Measurements from ENCODE around the gene EYA2. TPM values are rescaled to one million over a fixed set of nuclear protein-coding genes. Genes with fewer than 3 reads are reported as not detected.

EYA2 gene
- total RNA-seq, 1 experiment from 2014 or later: 0.74 TPM

DNA sequence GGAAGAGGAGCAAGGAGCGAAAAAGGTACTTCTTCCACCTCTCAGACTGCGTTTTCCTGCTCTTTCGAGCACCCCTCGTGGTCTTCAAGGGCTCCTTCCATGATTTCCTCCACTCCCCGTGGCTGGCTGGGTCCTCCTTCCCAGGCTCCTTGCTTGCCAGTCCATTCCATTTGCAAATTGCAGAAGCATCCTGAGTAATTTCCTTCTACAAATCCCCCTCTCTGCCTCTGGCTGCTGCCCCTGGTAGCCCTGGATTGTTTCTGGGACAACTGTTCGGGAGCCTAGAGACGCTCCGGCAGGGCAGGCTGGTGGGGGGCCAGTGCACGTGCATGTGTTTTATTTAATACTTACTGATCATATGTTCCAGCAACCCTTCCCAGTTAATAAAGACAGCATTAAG, 288.7 kb downstream of the EYA2 start:
- Histone ChIP-seq H3T11ph (ENCODE audit: low read length) (no peak overlapping the region), H2BK5ac (ENCODE audit: insufficient read length, low read length) (no peak overlapping the region), H2BK12ac (ENCODE audit: insufficient read length, low read depth, low read length) (no peak overlapping the region), H3K14ac (ENCODE audit: insufficient read depth, low read length) (no peak overlapping the region), H4K5ac (ENCODE audit: insufficient read length, low read depth, low read length) (no peak overlapping the region), H3K4me1 (ENCODE audit: insufficient read depth, low read length) (no peaks in the 10 kb centered on the region), H3K56ac (ENCODE audit: insufficient read length, low read depth, low read length) (no peak overlapping the region), H2AK5ac (ENCODE audit: insufficient read length, low read length) (no peak overlapping the region), H3K27ac (ENCODE audit: insufficient read length, low read depth, low read length) (no peak overlapping the region), H2BK15ac (ENCODE audit: low read depth, low read length) (no peak overlapping the region), H3K18ac (ENCODE audit: insufficient read length, low read depth, low read length) (no peak overlapping the region), H3K23me2 (ENCODE audit: insufficient read length, low read depth, low read length, poor library complexity, severe bottlenecking) (peaks cover 3% of the 10 kb centered on the region), H2BK20ac (ENCODE audit: low read depth, low read length, poor library complexity, severe bottlenecking) (no peak overlapping the region), H3K27me3 (ENCODE audit: insufficient read depth, low read length) (no peaks in the 10 kb centered on the region), H3K4ac (ENCODE audit: low read depth, low read length) (no peak overlapping the region), H3K79me1 (ENCODE audit: insufficient read depth, low read depth, low read length, poor library complexity, severe bottlenecking) (no peaks in the 10 kb centered on the region), H2BK120ac (ENCODE audit: low read depth, low read length, poor library complexity, severe bottlenecking) (no peak overlapping the region), H3K9ac (ENCODE audit: extremely low read depth, insufficient read length, low read length) (no peak overlapping the region), H4K20me1 (ENCODE audit: control insufficient read depth, insufficient read depth, insufficient read length) (no peaks in the 10 kb centered on the region), H3K23ac (ENCODE audit: insufficient read length, low read depth, low read length) (no peak overlapping the region), H3K9me3 (ENCODE audit: control insufficient read depth, low read depth, low read length) (no peaks in the 10 kb centered on the region), H3K79me2 (ENCODE audit: insufficient read depth, low read length) (no peaks in the 10 kb centered on the region), H4K8ac (replicated peaks; ENCODE audit: insufficient read length, low read depth, low read length) (no peak overlapping the region), H3K4me2 (ENCODE audit: insufficient read depth, insufficient read length, low read length) (no peak overlapping the region), H2AFZ (ENCODE audit: low read length) (no peak overlapping the region), H4K91ac (ENCODE audit: insufficient read length, low read depth, low read length) (no peak overlapping the region)
- Mint-ChIP-seq H3K4me3 (no peak overlapping the region), H3K9me3 (no peaks in the 10 kb centered on the region; a peak in 1 of 5 replicates), H3K36me3 (ENCODE audit: insufficient read depth in 1 of 3, low read depth in 3 of 3) (peaks cover 0 to 4% (median 3%) of the 10 kb centered on the region in 3 experiments; a peak in 2 of 7 replicates), H3K27me3 (ENCODE audit: low read depth) (peaks cover 4% of the 10 kb centered on the region), H3K27ac (peak overlapping the region in 1 of 3 experiments; percentile 78; a peak in 1 of 7 replicates), H3K4me1 (peaks cover 2 to 13% of the 10 kb centered on the region in 2 experiments)
- DNase-seq: no peak
- TF ChIP-seq, protein P1, sequence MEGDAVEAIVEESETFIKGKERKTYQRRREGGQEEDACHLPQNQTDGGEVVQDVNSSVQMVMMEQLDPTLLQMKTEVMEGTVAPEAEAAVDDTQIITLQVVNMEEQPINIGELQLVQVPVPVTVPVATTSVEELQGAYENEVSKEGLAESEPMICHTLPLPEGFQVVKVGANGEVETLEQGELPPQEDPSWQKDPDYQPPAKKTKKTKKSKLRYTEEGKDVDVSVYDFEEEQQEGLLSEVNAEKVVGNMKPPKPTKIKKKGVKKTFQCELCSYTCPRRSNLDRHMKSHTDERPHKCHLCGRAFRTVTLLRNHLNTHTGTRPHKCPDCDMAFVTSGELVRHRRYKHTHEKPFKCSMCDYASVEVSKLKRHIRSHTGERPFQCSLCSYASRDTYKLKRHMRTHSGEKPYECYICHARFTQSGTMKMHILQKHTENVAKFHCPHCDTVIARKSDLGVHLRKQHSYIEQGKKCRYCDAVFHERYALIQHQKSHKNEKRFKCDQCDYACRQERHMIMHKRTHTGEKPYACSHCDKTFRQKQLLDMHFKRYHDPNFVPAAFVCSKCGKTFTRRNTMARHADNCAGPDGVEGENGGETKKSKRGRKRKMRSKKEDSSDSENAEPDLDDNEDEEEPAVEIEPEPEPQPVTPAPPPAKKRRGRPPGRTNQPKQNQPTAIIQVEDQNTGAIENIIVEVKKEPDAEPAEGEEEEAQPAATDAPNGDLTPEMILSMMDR (conservative IDR thresholded peaks at IDR 0.05): no peak
- no CpG with 5 or more reads among the region's 9 CpGs for WGBS (ENCODE audit: extremely low coverage, insufficient read length, low lambda C conversion rate)
